SW480 (cell line): ENCODE results near the gene CCDC182.
A peak's percentile ranks its signal among the peaks of the same experiment; 100 is the strongest.

ENCODE experiments used
- DNase-seq: peaks from one replicate; pipeline ENCODE4 v3.0.0-alpha.2; 2016; ENCODE audit warnings: low spot score

CCDC182 gene

DNA sequence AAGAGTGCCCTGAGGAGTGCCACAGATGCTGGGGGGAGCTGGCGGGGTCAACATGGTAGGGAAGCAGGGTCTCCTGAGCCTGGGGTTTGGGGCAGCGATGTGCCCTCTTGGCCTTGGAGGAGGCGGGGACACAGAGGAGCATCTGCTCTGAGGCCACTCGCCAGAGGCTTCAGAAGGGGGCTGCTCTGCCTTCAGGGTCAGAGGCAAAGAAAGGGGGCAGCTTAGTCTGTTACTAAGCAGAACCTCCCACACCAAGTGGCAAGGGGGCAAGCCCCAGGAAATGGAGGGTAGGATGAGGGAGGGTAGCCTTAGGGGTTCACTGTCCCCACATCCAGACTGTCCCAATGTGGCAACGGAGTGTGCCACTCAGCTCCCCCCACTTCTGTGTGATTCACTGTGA, 18.3 kb downstream of the CCDC182 start:
- DNase-seq: no peak

DNA sequence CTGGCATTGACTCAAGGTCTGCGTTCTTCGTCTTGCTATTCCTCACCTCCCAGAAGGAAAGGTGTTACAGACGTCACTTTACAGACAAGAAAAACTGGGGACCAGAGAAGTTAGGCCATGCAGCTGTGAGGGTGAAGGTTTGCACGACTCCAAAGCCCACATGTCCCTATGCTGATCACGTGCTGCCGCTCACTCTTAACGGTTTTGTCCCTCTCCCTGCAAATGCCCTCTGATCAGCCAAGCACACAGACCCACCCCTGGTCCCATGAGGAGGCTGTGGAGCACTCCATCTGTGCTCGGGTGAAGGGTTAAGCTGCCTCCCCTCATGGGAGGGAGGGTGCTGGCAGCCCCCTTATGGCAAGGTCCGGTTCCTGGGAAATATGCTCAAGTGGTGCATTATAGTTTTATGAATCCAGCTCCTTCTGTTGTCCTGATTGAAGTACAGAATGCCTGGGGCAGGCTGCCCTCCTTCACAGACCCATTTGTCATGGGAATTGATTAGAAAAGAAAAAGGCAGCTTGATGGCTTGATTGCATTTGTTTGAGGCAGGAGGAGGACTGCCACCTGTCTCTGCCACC, 18.8 kb downstream of the CCDC182 start:
- no peak for DNase-seq

GRCh38 chr17:57724729-57725125, 20.4 kb downstream of the CCDC182 start:
- DNase-seq: no peak

DNA sequence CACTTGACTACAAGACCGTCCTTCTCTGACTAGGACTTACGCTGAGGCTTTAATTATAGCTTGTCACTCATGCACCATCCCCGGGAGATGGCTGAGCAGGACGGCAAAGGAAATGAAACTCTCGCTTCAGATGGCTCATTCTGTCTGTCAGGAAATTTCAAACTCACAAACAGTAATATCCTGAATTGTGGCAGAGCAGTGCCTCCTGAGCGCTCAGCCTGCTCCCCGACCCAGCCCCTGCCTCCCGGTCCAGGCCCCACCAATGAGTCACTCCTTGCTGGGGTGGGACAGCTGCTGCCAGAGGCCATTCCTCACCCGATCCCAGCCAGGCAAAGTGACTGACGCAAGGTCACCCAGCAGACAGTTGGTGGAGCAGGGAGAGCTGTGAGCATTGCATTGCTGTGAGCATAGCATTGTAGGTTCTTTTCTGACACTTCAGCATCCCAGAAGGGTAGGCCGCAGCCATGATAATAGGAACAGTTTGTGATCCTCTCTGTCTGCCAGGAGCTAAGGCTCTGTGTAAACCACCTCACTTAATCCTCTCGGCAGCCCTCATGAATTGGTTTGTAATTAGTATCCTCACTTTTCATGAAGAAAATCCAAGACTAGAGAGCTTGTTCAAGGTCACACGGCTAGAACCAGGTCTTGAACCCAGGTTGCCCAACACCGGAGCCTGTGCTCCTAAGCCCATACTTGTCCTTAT, 20.9 kb downstream of the CCDC182 start:
- DNase-seq: no peak

DNA sequence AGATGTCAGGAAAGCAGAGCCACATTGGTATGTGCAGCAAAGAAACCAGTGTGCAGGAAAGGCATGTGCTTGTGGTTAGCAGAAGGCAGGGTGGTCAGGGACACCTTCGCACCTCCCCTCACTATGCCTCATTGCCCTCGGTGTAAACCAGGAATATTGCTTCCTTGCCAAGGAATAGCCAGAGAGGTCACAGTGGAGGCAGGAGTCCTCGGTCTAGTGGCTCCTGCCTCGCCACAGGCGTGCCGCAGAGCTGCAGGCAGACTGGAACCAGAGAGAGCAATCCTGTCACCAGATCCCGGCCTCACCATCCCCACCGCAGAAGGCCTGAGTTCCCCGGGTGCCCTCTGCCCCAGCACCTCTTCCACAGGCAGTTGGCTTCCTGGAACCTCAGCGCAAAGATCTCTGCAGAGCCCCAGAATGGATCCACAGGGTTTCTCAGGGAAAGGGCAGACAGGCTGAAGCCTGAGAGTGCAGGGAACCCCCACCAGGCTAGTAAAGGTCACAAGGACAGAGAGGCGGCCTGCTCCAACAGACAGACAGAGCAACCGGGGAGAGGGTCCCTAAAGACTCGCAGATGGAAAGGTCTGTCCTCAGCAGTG, 21.6 kb downstream of the CCDC182 start:
- DNase-seq: peak; percentile 19

DNA sequence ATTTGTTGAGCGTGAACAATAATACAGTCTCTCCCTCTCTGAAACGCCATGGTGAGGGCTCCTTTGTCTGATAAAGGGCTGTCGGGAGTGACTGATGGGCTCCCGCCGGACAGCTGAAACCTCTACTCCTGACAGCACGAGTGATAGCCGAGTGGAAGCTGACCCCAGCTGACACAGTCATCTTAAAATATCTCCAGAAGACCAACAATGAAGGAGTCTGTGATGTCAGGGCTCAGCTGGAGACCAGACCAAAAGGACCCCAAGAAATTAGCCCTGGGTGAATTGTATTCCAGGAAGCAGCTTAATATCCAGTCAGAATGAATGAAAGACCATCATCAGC, 22.4 kb downstream of the CCDC182 start:
- no peak for DNase-seq

DNA sequence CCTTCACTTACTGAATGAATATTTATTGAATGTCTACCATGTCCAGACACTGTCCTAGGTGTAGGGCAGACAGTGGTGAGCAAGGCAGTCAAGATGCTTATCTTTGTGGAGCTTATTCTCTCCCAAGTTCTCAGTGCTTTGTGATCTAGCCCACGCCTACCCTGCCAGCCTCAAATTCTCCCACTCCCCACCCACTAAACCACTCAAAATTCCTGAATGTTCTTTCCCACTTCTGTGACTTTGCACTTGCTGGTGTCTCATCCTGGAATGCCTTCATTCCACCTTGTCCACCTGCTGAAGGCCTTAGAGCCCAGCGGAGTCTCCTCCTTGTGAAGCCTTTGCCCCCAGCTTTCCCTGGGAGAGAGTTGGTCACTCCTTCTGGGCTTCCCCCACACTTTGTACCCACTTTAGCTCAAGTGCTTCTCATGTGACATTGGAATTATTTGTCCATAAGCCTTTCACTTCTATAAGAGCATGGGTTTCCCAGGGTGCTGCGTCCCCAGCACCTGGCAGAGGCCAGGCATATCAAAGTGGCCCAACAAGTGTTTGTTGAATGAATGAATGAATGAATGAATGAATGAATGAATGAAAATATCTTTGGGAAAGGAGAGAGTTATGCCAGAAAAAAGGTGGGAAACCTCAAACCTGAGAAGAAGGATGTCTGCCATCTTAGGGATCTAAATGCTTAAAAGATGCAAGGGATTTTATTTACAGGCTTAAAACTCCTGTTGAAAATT, 23.0 kb downstream of the CCDC182 start:
- no peak for DNase-seq

- DNase-seq: no peak
These were observed 24.6 kb downstream of the CCDC182 start for GRCh38 chr17:57720386-57721035.

DNA sequence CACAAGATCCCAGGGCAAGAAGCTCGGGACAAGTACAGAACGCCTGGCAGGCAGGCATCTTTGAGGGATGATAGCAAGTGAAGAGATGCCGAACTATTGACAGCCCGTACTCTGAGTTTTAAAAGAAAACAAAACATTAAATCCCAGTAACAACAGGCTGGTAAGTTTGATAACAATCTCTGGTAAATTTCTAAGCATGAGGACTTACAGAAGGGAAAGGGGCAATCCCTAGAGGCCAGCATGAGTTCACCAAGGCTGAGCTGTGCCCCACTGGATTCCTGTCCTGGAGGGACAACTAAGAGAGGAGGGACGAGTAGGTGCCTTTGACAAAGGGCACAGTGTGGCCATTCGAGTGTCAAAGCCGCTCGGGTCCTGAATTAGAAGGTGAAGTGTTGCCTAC, 26.2 kb downstream of the CCDC182 start:
- DNase-seq: no peak

- no peak for DNase-seq
These were observed 29.1 kb downstream of the CCDC182 start for GRCh38 chr17:57715981-57716380.

DNA sequence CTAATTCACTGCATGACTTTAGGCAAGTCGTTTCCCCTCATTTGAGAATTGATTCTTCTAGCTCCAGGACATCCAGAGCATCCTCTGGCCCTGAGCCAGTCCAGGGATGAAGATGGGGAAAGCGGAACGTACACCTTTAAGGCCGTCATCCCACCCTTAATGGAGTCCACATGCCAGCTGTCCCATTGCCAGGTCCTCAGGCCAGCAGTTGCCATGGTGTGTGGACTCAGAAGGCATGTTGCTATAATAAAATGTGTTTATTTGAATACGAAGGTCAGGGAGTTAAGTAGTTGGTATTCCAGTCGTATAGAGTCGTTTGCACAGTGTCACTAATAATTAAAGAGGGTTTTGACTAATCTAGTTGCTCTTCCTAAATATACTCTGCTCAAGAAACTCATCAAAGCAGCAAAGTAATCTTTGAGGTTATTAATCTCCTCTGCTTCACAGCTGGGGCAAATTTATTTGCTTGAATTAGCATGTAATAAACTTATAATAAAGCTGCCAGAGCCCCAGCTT, 30.4 kb downstream of the CCDC182 start:
- DNase-seq: no peak

DNA sequence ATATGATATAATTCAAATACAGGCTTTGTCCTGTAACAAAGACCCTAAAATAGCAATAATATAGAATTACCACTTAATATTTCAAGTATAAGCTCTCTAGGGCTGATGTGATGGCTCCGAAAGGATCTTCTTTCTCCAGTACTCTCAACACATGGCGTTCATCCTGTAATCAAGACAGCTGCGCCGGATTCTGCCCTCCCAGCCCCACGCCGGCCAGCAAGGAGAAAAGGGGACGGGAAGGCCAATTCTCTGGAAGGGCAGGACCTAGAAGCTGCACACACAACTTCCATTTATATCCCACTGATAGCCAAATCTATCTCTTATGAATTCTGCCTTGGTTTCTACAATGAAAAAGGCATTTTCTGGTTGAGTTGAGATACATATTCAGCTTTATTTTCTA, 32.0 kb downstream of the CCDC182 start:
- no peak for DNase-seq

DNA sequence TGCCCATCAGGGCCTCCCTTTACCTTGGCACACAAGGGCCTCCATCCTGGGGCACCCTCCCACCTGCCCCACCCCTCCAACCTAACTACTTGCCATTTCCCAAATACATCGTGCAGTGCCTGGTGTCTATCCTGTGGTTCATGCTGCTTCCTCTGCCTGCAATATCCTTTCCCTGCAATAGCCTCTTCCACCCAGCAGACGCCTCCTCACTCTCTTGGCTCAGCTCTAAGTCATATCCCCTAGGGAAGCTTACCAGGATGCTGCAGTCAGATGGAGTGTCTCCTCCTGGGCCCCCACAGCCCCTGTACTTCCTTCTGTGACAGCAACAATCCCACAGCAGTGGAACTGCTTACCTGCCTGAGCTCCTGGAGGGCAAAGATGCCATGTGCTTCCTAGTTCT, 36.7 kb downstream of the CCDC182 start:
- no peak for DNase-seq

DNA sequence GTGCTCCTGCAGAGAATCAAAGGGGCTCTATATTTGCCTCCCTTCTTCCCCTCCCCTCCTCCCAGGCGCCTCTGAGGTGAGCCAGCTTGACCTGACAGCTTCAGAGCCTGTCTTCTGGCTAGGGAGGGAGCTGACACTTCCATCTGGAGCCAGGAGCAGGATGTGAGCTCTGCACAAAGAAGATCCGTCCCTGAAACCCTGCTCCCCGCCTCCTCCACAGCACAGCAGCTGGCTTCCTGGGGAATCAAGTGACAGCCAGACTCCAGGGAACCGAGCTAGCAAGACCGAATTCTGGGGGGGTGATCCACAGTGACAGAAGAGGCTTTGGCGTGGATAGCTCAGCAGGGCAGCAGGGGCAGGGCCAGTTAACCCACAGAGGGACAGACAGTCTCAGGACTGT, 37.2 kb downstream of the CCDC182 start:
- DNase-seq: no peak

DNA sequence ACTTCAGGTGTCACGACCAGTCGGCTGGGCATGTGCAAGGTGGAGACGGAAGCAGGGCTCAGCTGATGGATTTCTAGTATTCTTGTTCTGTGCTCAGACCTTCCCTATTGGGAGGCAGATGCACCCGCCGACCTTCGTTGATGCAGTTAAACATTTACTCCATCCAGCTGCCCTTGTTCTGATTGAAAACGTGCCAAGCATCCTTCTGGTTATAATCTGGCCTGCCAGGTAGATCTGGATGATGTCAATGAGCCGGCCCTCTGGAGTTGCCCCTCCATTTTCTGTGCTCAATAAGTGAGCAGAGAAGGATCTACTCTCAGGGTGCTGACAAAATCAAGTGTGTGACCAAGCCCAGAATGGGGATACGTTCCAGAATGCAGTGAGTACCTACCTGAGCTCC, 38.3 kb downstream of the CCDC182 start:
- DNase-seq: no peak

DNA sequence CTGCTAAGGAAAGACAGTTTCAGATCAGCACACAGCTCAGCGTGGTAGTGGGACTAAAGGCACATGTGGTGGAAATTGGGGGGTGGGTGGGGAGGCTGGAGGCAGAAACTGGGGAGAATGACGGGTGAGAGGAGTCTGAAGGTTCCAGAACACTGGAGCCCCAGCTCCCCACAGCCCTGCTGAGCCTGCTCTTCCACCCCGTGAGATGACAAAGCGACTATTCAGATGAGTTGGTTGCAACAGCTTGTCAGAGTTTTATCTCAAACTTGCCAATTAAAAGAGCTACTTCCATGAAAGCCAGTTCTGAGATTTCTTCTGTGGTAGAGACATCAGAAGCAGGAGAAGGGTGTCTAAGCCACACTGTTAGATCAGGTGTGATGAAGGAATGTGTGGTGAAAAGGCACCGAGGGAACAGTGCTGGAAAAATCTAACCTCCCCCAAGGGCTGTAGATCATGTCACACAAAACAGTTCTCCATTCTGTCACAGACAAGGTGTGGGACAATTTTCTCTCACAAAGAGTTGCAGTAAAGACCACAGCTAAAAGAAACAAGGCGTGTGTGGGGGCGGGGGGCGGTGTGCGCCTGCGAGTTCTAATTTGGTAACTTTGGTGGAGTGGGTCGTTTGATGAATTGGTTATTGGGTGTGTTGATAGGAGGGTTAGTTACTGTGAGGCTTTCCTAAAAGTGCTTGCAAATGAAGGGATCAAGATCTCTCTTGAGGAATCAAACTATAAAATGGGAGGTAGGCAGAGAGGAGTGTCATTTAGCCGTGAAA, 39.0 kb downstream of the CCDC182 start:
- no peak for DNase-seq

DNA sequence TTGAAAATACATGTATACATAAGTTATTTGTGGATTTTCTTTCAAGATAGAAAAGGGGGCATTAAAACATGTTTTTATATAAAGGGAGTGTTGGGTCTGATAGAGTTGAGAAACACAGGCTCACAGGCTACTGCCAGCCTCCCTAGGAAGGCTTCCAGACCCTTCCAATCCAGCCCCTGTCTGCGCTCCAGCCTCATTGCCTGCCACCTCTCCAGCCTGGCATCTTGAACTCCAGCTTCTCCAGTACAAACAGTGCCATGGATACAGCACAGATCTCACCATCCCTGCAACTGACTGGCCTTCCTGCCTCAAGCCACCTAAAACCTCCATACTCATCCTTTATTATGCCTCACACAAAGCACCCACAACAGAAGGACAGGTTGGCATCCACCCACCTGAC, 40.7 kb downstream of the CCDC182 start:
- no peak for DNase-seq

DNA sequence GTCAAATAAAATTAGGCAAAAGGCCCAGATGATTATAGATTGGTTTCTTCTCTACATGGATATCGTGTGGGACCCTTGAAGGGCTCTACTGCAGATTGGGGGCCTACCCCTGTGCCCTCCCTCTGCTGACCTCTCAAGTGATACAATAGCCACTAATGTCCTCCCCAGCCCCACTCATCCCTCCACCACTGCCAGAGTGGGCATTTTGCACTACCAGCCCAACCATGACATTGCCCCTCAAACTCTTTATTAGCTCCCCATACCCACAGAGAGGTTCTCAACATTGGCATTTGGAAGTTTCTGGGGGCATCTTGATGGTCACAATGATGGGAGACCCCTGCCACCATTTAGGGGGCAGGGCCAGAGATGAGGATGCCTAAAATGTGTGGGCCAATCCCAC, 41.8 kb downstream of the CCDC182 start:
- DNase-seq: no peak

DNA sequence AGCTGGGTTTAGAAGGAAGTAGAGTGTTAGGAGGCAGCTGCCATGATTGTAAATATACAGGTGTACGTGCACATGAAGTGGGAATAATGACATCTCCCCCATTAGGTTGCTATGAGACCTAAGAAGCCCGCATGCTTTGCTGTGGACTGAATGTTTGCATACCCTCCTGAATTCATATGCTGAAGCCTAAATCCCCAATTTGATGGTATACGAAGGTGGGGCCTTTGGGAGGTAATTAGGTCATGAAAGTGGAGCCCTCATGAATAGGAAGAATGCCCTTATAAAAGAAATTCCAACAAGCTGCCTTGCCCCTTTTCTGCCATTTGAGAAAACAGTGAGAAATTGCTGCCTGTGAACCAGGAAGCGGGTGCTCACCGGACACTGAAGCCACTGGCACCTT, 44.0 kb downstream of the CCDC182 start:
- no peak for DNase-seq

- DNase-seq: no peak
These were observed 45.3 kb downstream of the CCDC182 start for GRCh38 chr17:57699751-57700219.

- peak; percentile 89 for DNase-seq
These were observed 47.0 kb downstream of the CCDC182 start for GRCh38 chr17:57697891-57698711.
